GM19438 (cell line): ENCODE results near the gene NAA38.
"Not testable (repeated sequence)": the region's sequence is repeated elsewhere in the genome, so short reads cannot be mapped to it uniquely, and the experiment has no call there.

Experiments used
- ATAC-seq: cut with Tn5 transposase; IDR thresholded peaks from one replicate; pipeline ENCODE4 v1.9.1; 2021; ENCODE audit warnings: low read depth; ENCODE audit not compliant: unreplicated experiment

The NAA38 gene

GRCh38 chr17:7831233-7831632 lies 26.1 kb downstream of the NAA38 start:
- ATAC-seq: no peak

DNA sequence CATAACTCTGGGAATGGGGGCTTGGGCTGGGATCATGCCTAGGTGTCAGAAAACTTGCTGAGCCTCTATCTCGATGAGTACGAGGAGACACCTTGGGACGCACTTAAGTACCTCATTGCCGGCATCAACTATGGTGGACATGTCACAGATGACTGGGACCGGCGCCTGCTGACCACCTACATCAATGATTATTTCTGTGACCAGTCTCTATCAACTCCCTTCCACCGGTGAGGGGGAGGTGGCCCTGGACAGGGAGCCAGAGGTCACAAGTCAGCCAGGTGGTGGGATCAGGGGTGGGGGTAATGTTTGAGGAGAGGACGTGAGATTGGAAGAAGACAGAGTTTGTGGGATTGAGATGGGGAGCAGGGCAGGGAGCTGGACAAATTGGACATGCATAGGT lies 26.7 kb downstream of the NAA38 start:
- no peak for ATAC-seq

DNA sequence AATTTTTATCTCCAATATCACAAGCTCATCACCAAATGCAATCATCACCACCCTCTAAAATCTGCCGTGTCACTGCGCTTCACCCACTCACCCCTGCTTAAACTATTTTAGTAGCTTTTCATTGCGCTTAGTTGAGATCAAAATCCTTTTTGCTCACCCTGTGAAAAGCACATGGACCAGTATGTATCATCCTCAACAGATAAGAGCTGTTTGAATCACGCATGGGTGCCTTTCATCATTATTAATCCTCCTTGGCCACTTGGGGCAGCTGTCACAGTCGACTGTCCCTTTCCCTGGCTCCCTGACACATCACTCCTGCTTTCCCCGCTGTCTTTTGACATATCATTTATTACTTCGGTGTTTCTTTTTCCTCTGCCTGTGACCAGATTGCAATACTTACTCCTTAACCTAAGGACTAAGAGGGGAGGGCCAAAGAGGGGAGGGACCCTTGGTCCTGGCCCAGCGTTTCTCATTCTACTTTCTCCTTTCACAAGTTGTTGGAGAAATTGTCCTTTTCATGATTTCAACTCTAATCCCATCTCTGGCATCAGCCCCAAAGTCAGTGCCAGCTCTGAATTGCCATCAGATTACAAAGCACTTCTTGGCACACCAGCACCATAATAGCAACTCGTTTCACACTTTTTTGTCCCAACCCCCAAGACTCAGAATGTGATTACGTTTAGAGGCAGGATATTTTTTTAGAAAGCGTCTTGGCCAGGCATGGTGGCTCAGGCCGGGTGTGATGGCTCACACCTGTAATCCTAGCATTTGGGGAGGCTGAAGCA lies 32.0 kb downstream of the NAA38 start:
- no peak for ATAC-seq

DNA sequence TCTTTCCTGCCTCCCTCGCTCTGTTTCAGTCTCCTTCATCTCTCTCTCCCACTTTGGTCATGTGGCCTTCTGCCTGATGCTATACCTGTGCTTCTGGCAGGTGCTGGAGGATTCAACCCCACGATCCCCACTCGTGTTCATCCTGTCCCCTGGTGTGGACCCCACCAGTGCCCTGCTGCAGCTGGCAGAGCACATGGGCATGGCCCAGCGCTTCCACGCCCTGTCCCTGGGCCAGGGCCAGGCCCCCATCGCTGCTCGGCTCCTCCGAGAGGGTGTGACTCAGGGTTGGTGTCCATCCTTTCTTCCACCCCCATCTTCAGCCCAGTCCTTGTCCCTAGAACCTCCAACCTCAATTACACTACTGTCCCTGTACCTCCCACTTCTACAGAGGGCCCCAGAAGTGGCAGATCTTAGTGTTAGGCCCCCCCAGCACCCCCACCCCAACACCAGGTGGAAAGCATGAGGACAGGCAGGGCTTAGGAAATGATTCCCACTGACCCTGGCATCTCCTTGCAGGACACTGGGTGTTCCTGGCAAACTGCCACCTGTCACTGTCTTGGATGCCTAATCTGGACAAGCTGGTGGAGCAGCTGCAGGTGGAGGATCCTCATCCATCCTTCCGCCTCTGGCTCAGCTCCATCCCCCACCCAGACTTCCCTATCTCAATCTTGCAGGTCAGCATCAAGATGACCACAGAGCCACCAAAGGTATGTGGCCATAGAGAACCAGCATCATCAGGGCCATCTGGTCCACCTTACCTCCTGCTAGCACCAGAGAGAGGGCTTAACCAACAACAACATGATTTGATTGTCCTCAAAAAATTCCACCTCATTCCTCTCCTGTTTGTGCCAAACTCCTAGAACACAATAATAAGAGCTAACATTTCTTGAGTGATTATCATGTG lies 33.1 kb downstream of the NAA38 start:
- ATAC-seq: no peak

DNA sequence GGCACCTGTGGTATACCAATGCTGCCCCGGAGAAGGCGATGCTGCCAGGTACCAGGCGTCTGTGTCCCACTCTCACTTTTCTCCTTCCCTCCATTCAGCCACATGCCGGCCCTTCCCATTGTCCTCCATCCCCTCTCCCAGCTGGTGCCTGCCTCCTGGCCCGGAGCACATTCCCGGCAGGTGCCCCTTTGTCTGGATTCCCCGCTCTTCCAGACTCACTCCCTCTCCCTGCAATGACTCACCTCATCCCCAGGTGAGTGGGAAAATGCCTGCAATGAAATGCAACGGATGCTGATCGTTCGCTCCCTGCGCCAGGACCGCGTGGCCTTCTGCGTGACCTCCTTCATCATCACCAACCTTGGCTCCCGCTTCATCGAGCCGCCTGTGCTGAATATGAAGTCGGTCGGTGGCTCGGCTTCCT lies 33.8 kb downstream of the NAA38 start:
- no peak for ATAC-seq

DNA sequence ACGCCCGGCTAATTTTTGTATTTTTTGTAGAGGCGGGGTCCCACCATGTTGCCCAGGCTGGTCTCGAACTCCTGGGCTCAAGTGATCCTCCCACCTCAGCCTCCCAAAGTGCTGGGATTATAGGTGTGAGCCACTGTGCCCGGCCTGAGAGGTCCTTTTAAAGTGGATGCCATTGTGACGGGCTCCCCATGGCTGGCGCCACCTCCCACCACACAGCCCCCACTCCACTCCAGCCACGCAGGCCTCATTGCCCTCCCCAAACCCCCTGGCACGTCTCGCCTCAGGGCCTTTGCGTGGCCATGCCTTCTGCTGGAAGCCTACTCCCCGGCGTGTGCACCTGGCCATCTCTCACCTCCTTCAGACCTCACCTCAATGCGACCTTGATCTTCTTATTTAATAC lies 35.2 kb downstream of the NAA38 start:
- ATAC-seq: no peak

DNA sequence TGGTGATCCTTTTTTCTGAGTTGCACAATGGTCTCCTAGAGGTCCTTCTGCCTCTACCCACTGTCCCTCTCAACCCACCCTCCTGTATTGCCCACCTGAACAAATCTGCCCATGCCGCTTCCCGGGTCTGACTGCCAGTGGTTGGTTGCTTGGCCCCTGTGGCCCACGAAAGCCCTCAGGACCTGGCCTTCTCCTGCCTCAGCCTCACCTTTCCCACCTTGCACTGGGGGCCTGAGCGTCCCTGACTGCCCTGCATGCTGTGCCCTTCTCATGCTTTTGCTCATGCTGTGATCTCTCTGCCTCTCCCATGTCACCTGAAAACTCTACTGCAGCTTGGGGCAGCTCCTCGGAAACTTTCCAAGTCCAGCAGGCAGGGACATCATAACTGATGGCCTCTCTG lies 37.1 kb downstream of the NAA38 start:
- ATAC-seq: no peak

DNA sequence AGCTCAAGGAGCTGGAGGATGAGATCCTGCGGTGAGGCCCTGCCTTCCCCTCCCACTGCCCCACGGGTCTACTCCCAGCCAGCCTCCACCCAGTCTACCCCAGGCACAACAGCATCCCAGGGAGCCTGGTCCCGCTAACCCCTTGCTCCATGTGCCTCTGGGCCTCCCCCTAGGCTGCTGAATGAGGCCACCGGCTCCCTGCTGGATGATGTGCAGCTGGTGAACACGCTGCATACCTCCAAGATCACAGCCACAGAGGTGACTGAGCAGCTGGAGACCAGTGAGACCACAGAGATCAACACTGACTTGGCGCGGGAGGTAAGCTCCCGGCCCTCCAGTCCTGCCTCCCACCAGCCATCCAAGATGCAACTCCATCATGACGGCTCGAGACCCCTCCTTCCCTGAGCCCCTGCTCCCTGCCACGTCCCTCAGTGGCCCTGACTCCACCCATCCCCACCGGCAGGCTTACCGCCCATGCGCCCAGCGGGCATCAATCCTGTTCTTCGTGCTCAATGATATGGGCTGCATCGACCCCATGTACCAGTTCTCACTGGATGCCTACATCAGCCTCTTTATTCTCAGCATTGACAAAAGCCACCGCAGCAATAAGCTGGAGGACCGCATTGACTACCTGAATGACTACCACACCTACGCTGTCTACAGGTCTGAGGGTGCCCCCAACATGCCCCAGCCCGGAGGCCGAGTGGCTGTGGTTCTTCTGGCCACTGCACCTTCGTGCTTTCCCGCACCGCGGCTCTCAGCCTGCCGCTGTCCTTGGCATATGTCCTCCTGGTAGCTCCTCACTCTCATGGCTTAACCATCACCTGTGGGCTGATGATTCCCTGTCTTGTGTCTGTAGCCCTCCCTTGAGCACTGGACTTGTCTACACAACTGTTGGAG lies 38.4 kb downstream of the NAA38 start:
- no peak for ATAC-seq

- ATAC-seq: no peak
Measured at GRCh38 chr17:7818026-7818425, 39.3 kb downstream of the NAA38 start.

GRCh38 chr17:7817643-7817964 lies 39.8 kb downstream of the NAA38 start:
- ATAC-seq: no peak

GRCh38 chr17:7816926-7817642 lies 40.3 kb downstream of the NAA38 start:
- no peak for ATAC-seq

DNA sequence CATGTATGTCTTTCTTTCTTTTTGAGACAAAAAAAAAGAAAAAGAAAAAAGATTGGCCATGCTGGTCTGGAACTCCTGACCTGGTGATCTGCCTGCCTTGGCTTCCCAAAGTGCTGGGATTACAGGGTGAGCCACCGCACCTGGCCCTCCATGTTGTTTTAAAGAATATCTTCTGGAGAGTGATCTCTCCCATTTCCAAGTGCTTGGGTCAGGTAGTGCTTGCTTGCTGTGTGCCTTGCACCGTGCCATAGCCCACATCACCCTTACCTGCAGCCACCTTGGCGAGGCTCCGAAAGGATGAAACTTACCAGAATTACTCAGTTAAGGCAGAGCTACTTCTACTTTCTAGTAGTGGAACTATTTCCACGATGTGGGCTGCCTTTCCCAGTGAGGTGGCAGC lies 42.4 kb downstream of the NAA38 start:
- no peak for ATAC-seq

DNA sequence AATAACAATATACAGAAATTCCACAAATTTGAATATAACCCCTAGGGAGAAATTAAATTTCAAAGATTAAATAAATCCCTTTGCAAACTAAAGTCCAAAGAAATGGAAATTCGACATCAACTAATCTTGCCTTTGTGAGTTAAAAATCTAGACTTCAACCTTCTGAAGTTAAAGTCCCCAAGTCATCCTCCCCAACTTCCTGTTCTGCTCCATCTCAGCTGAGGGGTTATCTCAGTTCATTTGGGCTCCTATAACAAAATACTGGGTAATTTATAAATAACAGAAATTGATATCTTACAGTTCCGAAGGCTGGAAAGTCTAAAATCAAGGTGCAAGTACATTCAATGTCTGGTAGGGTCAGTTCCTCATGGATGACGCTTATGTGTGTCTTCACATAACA lies 46.1 kb downstream of the NAA38 start:
- ATAC-seq: no peak

- ATAC-seq: not testable (repeated sequence)
Measured at GRCh38 chr17:7809791-7810343, 47.5 kb downstream of the NAA38 start.

- ATAC-seq: no peak
Measured at GRCh38 chr17:7809086-7809790, 48.1 kb downstream of the NAA38 start.

DNA sequence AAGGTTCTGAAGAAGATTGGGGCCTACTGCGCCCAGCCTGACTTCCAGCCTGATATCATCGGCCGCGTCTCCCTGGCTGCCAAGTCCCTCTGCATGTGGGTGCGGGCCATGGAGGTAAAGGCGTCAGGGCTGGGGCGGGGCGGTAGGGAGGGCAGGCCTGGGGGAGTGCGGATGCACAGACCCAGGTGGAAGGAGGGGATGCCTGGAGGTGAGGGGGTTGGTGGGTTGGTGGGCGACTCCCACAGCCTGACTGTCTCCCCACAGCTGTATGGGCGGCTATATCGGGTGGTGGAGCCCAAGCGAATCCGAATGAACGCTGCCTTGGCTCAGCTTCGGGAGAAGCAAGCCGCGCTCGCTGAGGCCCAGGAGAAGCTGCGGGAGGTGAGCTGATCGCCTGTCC lies 50.2 kb downstream of the NAA38 start:
- ATAC-seq: no peak
